A549 (cell line): ENCODE results near the gene HRH2. TPM values are rescaled to one million over a fixed set of nuclear protein-coding genes. Genes with fewer than 3 reads are reported as not detected.

ENCODE experiments used
- ATAC-seq, 2 experiments: fragments of 200-7000 bp in 1 of 2; fragments of >200 bp in 1 of 2; cut with Nextera tagmentation in 1 of 2; cut with Tn5 transposase in 1 of 2; 3 replicates each; pipeline versions ENCODE4 v1.8.0 to v1.9.1; 2018 to 2020; ENCODE audit warnings: mild to moderate bottlenecking in 1 of 2, moderate library complexity in 1 of 2
- CTCF ChIA-PET: fragments of 300-600 bp; sonication (Branson Sonifier 250); formaldehyde crosslinking; extraction: SDS; loops from one replicate; lab custom pipeline; 2021; ENCODE audit warnings: antibody characterized with exemption, inconsistent platforms; lab: Yijun Ruan, JAX
- POLR2A ChIA-PET: fragments of 350-600 bp; formaldehyde crosslinking; extraction: SDS; loops from one replicate; lab custom pipeline; 2021; ENCODE audit warnings: antibody characterized with exemption, inconsistent platforms; lab: Yijun Ruan, JAX
- DNase-seq, 2 experiments: peaks; one replicate each; pipeline versions ENCODE4 v3.0.0 to v3.0.0-alpha.2; 2011 to 2016; ENCODE audit warnings: low read depth in 1 of 2, low spot score in 1 of 2
- FAIRE-seq: peaks from 2 replicates; lab custom pipeline; 2011; peaks lifted over from hg19 to GRCh38; lab: Jason Lieb, UNC
- H3K27ac ChIP-seq, 2 experiments: fragments of >200 bp; sonication (Bioruptor Twin); formaldehyde crosslinking; 3 replicates each; pipeline ENCODE4 v1.5.1; 2016 to 2017
- H3K4me1 ChIP-seq: fragments of >200 bp; sonication (Bioruptor Twin); formaldehyde crosslinking; 3 replicates; pipeline ENCODE4 v1.6.1; 2016
- H3K4me2 ChIP-seq: fragments of >200 bp; sonication (Bioruptor Twin); formaldehyde crosslinking; 3 replicates; pipeline ENCODE4 v1.6.1; 2016
- H3K4me3 ChIP-seq: fragments of >200 bp; sonication (Bioruptor Twin); formaldehyde crosslinking; 3 replicates; pipeline ENCODE4 v1.5.1; 2016
- H3K9me3 ChIP-seq: fragments of >200 bp; sonication (Bioruptor Twin); formaldehyde crosslinking; 3 replicates; pipeline ENCODE4 v1.6.1; 2016
- ATOH8 ChIP-seq: fragments of 250-450 bp; sonication (Bioruptor Pico); IDR thresholded peaks from 2 replicates; pipeline ENCODE4 v1.5.0; 2020; ENCODE audit warnings: low read depth, mild to moderate bottlenecking, moderate library complexity
- BHLHE40 ChIP-seq: IDR thresholded peaks from 2 replicates; pipeline ENCODE4 v1.6.1; 2012; ENCODE audit warnings: low read depth, low read length, inconsistent platforms
- CEBPB ChIP-seq, 2 experiments: fragments of >200 bp in 1 of 2; sonication (Bioruptor Twin) in 1 of 2; formaldehyde crosslinking in 1 of 2; IDR thresholded peaks; 2 replicates each; pipeline ENCODE4 v1.6.1; 2012 to 2016
- EHMT2 ChIP-seq: fragments of 200-600 bp; sonication (generic); IDR thresholded peaks from 2 replicates; pipeline ENCODE4 v1.6.1; 2016; ENCODE audit warnings: antibody characterized with exemption, low read depth, mild to moderate bottlenecking, moderate library complexity
- ESRRA ChIP-seq: fragments of 150-350 bp; IDR thresholded peaks from 2 replicates; pipeline ENCODE4 v1.6.1; 2014; ENCODE audit warnings: mild to moderate bottlenecking, low read length, borderline replicate concordance
- FOSB ChIP-seq: fragments of 250-450 bp; sonication (Bioruptor Pico); IDR thresholded peaks from 2 replicates; pipeline ENCODE4 v1.5.0; 2020; ENCODE audit warnings: mild to moderate bottlenecking, moderate library complexity
- HDAC2 ChIP-seq: fragments of 200-600 bp; sonication (generic); IDR thresholded peaks from 2 replicates; pipeline ENCODE4 v1.6.1; 2016
- HMGXB4 ChIP-seq: fragments of 250-450 bp; sonication (Bioruptor Pico); IDR thresholded peaks from 2 replicates; pipeline ENCODE4 v1.5.0; 2021; ENCODE audit warnings: mild to moderate bottlenecking, moderate library complexity, borderline replicate concordance
- HOXB5 ChIP-seq: fragments of 250-450 bp; sonication (Bioruptor Pico); IDR thresholded peaks from 2 replicates; pipeline ENCODE4 v1.5.0; 2020; ENCODE audit warnings: mild to moderate bottlenecking, moderate library complexity
- JUN ChIP-seq, 2 experiments: fragments of >200 bp; sonication (Bioruptor Twin); formaldehyde crosslinking; IDR thresholded peaks; 2 replicates in 1 of 2; 3 replicates in 1 of 2; pipeline ENCODE4 v1.6.1; 2016 to 2017
- JUNB ChIP-seq: fragments of >200 bp; sonication (Bioruptor Twin); formaldehyde crosslinking; IDR thresholded peaks from 2 replicates; pipeline ENCODE4 v1.6.1; 2016
- MAZ ChIP-seq: fragments of 150-350 bp; IDR thresholded peaks from 2 replicates; pipeline ENCODE4 v1.6.1; 2014; ENCODE audit warnings: antibody characterized with exemption, low read depth, low read length, borderline replicate concordance
- NPAS2 ChIP-seq: fragments of 250-450 bp; sonication (Bioruptor Pico); IDR thresholded peaks from 2 replicates; pipeline ENCODE4 v1.8.0; 2022; ENCODE audit warnings: mild to moderate bottlenecking, moderate library complexity, borderline replicate concordance
- PBX3 ChIP-seq: IDR thresholded peaks from 2 replicates; pipeline ENCODE4 v1.6.1; 2012
- POLR2A ChIP-seq: IDR thresholded peaks from 2 replicates; pipeline ENCODE4 v1.6.1; 2012; ENCODE audit warnings: mild to moderate bottlenecking, low read length
- RAD21 ChIP-seq, 2 experiments: fragments of >200 bp in 1 of 2; sonication (Bioruptor Twin) in 1 of 2; formaldehyde crosslinking in 1 of 2; IDR thresholded peaks in 1 of 2; conservative IDR thresholded peaks in 1 of 2; 2 replicates in 1 of 2; 3 replicates in 1 of 2; pipeline ENCODE4 v1.6.1; 2012 to 2018; ENCODE audit warnings: inconsistent platforms in 1 of 2
- REST ChIP-seq: fragments of 200-600 bp; sonication (generic); IDR thresholded peaks from 2 replicates; pipeline ENCODE4 v1.6.1; 2016; ENCODE audit warnings: antibody characterized with exemption, mild to moderate bottlenecking, moderate library complexity
- RFX5 ChIP-seq: fragments of 450-650 bp; IDR thresholded peaks from 2 replicates; pipeline ENCODE4 v1.7.1; 2014; ENCODE audit warnings: antibody characterized with exemption, mild to moderate bottlenecking, moderate library complexity
- RNF2 ChIP-seq: fragments of 200-600 bp; sonication (generic); IDR thresholded peaks from 2 replicates; pipeline ENCODE4 v1.6.1; 2016; ENCODE audit warnings: low read depth, mild to moderate bottlenecking, antibody characterized with exemption, moderate library complexity, borderline replicate concordance
- SMC3 ChIP-seq: fragments of >200 bp; sonication (Bioruptor Twin); formaldehyde crosslinking; IDR thresholded peaks from 3 replicates; pipeline ENCODE4 v1.6.1; 2018; ENCODE audit warnings: inconsistent platforms
- SREBF2 ChIP-seq: fragments of 450-650 bp; IDR thresholded peaks from 2 replicates; pipeline ENCODE4 v1.6.1; 2014; ENCODE audit warnings: mild to moderate bottlenecking, moderate library complexity
- TFCP2L1 ChIP-seq: fragments of 250-450 bp; sonication (Bioruptor Pico); IDR thresholded peaks from 2 replicates; pipeline ENCODE4 v1.5.0; 2021; ENCODE audit warnings: mild to moderate bottlenecking
- TP53 ChIP-seq: fragments of 250-450 bp; sonication (Bioruptor Pico); IDR thresholded peaks from 2 replicates; pipeline ENCODE4 v1.5.0; 2021; ENCODE audit warnings: mild to moderate bottlenecking, moderate library complexity
- ZNF302 ChIP-seq: fragments of 250-450 bp; sonication (Bioruptor Pico); IDR thresholded peaks from 2 replicates; pipeline ENCODE4 v1.9.0; 2021; ENCODE audit warnings: inconsistent platforms, mild to moderate bottlenecking, moderate library complexity
- ZSCAN20 ChIP-seq: fragments of 250-450 bp; sonication (Bioruptor Pico); IDR thresholded peaks from 2 replicates; pipeline ENCODE4 v1.8.0; 2022; ENCODE audit warnings: mild to moderate bottlenecking, moderate library complexity
- WGBS: methylation state at CpG from one replicate; pipeline ENCODE4 v1.1.6; 2017; ENCODE audit errors: missing lambda C conversion rate; 5-methylcytosine and 5-hydroxymethylcytosine counted together
- polyA plus RNA-seq, 4 experiments: library from polyadenylated mRNA; depleted of rRNA in 3 of 4; stranded (reverse); fragments of >200 nt; fragmentation: RNase III in 1 of 4; extraction: RNeasy Plus Mini Kit Qiagen cat#74134 plus additional on column Dnase treatment in 1 of 4; gene quantifications; 2 replicates in 3 of 4; 3 replicates in 1 of 4; pipeline ENCODE4 v1.2.3, GENCODE V29; 2011 to 2017

The HRH2 gene
- polyA plus RNA-seq, 2 of the 4 experiments (the other 2 are of a cell fraction): 0.58 to 0.62 TPM

GRCh38 chr5:175682664-175683063 is 24.8 kb downstream of the HRH2 start:
- no peak overlapping the region for H3K4me3 ChIP-seq
- no peak overlapping the region for H3K4me2 ChIP-seq
- H3K4me1 ChIP-seq: no peaks in the 10 kb centered on the region
- DNase-seq: no peak
- no peak for TF ChIP-seq JUN (IDR thresholded peaks at IDR 0.05)
- no peak for TF ChIP-seq RNF2
- TF ChIP-seq RAD21 (conservative IDR thresholded peaks at IDR 0.05 in 1 of 2, IDR thresholded peaks at IDR 0.05 in 1 of 2): no peak
- no peak for TF ChIP-seq PBX3
- no peak for TF ChIP-seq TFCP2L1 (CRISPR knock-in tag)
- no peak for TF ChIP-seq ESRRA
- TF ChIP-seq FOSB (CRISPR knock-in tag): no peak
- no peak for TF ChIP-seq REST
- TF ChIP-seq CEBPB (IDR thresholded peaks at IDR 0.05): no peak
- ChIA-PET POLR2A (no interaction called here), CTCF (no interaction called here)
- H3K9me3 ChIP-seq: no peaks in the 10 kb centered on the region
- ATAC-seq: no peak
- 66% methylated on average over 8 of the region's 8 CpGs for WGBS
- no peak for FAIRE-seq
- H3K27ac ChIP-seq: no peak overlapping the region

- Histone ChIP-seq H3K9me3 (no peaks in the 10 kb centered on the region), H3K4me3 (no peak overlapping the region)
- CTCF ChIA-PET: interaction anchor here (1.5 kb wide), 1 partner anchor 14 kb away, joined by 3 read pairs; no protein-coding TSS in a partner anchor
- POLR2A ChIA-PET: no interaction called here
- TF ChIP-seq MAZ (no peak), CEBPB (IDR thresholded peaks at IDR 0.05) (no peak), EHMT2 (no peak), HOXB5 (CRISPR knock-in tag) (no peak), BHLHE40 (no peak), SMC3 (no peak), RFX5 (no peak), HMGXB4 (CRISPR knock-in tag) (no peak), JUN (IDR thresholded peaks at IDR 0.05) (no peak), TFCP2L1 (CRISPR knock-in tag) (no peak), TP53 (CRISPR knock-in tag) (no peak), POLR2A (no peak), SREBF2 (no peak), JUNB (no peak), HDAC2 (no peak), NPAS2 (CRISPR knock-in tag) (no peak), ZSCAN20 (CRISPR knock-in tag) (no peak), ZNF302 (CRISPR knock-in tag) (no peak), ATOH8 (CRISPR knock-in tag) (no peak)
- TF ChIP-seq, all 56 proteins: peak for 0
- WGBS: 78% methylated on average over 15 of the region's 15 CpGs
- Histone ChIP-seq H3K4me2 (no peak overlapping the region), H3K4me1 (no peaks in the 10 kb centered on the region), H3K27ac (no peak overlapping the region)
- DNase-seq (no peak), FAIRE-seq (no peak), ATAC-seq (no peak)
Observed at GRCh38 chr5:175683231-175683630, 25.4 kb downstream of the HRH2 start.
